Stimulated activated naive CD4-positive, alpha-beta T cell (primary cell): ENCODE measurements around the gene MESP1.

Experiments
- DNase-seq, 6 experiments: peaks; one replicate each; lab custom pipeline; 2025; lab: John Stamatoyannopoulos, UW

The MESP1 gene

GRCh38 chr15:89780601-89781000, 29.6 kb upstream of the MESP1 start:
- no peak for DNase-seq

DNA sequence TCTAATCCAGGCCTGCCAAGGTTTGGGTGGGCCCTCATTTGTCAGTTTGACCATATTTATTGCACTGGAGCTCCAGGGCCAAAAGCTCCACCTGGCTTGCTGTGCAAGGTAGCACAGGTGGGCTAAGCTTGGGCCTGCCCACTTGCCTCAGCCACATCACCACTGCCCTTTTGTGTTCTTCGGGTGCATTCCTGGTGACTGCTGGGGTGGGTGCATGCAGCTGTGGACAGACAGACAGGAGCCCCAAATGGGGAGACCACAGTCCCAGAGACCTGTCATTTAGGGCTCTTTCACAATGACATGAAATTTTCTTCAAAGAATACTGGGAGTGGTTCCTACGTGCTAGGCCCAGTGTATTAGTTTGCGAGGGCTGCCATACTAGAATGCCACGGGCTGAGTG, 27.8 kb upstream of the MESP1 start:
- DNase-seq = no peak

GRCh38 chr15:89777782-89778380, 26.8 kb upstream of the MESP1 start:
- DNase-seq = no peak

GRCh38 chr15:89777073-89777751, 26.2 kb upstream of the MESP1 start:
- DNase-seq = no peak

GRCh38 chr15:89776274-89777072, 25.4 kb upstream of the MESP1 start, which contains the start of gene MESP2:
Gene MESP2 (plus strand): TSS chr15:89776332. CDS start chr15:89776358, 26 bp downstream.
- DNase-seq = peak in 4 of 6 experiments; percentile 9 to 36 (median 30)

DNA sequence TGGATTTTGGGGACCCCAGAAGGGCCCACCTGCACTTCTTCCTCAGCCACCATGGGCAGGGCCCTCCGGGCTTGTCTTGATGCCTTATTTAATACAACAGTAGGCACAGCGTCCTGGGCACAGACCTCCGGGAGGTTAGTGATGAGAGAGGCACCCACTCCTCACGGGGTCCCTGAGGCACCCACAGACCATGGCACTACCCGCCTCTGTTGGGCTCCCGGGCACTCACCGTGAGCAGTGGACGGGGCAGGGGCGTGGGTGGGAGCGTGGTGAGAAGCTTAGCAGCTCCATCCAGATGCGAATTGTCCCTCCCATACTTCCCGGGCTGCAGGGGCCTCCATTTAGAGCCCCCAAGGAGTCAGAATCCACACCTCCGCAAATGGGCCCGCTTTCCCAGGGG, 24.8 kb upstream of the MESP1 start:
- DNase-seq = no peak

DNA sequence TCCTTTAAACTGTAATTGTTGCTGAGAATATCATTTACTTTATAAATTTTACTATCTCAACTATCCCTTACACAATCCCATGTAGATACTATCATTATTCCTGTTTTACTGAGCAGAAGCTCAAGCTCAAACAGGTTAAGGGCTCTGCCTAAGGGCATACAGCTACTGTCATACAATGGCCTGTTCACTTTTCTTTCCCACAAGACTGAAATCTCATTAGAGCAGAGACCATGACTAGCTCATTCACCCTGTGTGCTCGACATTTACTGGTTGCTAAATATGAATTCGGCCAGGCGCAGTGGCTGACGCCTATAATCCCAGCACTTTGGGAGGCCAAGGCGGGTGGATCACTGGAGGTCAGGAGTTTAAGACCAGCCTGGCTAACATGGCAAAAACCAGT, 23.4 kb upstream of the MESP1 start:
- no peak for DNase-seq

- no peak for DNase-seq
Observed at GRCh38 chr15:89772932-89773583, 22.0 kb upstream of the MESP1 start.

DNA sequence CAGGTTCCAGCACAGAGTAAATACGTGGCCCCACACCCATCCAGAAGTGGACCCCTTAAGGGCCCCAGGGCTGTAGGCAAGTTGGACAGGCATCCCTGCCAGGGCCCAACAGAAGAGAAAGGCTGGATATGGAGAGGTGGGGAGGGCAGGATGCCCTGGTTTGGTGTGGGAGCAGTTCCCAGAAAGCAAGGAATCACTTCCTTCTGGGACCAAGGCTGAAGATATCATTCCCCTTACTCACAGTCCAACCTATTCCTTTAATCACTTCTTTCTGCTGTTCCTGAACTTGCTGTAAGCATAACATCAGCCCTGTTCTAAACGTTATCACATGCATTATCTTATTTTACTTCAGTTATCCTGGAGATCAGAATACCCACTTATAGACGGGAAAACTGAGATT, 19.0 kb upstream of the MESP1 start:
- no peak for DNase-seq

DNA sequence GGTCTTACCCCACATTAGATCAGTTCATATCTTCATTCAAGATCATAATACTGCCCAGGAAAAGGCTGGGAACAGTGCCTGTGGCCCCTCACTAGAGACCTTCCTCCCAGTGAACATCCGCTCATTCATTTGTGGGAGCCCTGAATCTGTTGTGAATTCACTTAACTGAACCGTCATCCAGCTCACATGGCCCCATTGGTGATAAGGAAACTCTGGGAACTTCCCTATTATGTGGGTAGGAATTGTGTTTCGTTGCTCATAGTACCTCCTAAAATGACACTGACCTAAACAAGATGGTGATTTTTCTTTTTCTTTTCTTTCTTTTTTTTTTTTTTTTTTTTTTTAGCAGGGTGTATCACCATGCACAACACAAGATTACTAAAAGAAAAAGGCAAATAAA, 18.3 kb upstream of the MESP1 start:
- no peak for DNase-seq

DNA sequence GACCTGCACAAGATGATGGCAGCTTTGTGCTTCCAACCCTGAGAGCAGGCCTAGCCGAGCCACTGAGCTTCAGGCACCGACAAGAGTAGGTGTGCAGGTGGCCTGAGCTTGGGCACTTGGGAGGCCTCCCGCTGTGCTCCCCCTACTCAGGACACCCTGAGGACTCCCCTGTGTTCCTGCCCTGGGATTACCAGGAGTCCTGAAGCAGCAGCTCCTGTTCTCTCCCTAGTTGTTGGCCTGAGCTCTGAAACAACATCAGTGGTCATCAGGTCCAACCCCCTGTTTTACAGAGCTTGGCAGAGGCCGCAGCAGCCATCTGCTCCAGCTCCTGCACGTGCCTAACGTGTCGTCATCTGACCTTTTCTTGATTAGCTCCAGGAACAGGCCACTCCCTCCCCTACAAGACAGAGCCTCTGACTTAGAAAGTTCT, 17.0 kb upstream of the MESP1 start:
- no peak for DNase-seq

- no peak for DNase-seq
Observed at GRCh38 chr15:89767411-89767915, 16.4 kb upstream of the MESP1 start.

DNA sequence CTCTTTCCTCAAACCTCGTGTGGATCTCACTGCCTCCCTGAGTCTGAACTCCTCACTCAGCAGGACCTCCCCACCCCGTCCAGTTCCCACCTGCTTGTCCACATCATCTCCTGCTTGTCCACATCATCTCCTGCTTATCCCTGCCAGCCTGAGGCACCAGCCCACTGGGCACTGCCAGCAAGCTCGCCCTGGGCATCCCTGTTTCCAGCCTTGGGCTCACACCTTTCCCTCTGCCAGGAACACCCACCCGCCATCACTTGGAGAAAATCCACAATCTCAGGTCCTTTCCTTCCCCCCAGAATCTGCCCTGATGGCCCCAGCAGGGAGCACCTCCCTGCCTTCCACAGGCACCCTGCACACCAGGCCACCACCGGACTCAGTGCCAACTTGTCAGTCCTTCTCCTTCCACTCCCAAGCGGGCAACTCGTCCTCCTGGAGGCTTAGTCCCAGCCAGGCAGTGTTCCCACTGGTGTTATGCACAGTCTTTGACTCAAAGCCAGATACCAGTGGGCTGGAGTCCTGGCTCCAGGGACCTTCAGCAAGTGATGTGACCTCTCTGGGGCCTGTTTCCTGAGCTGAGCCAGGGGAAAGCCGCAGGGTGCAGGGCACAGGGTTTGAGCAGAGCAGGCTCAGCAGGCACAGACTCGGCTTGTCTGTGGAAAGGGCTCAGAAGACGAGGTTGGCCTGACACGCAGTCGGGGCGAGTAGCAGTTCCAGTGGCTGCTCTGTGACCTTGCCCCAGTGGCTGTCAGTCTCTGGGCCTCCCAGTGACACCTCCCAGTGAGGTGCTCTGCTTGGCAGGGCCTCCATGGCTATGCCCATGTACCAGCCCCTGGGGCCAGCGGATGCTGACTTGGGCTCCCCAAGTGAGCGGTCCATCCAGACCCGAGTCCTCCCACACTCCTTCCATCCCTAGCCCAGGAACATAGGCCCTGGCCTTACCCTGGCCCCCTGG, 15.6 kb upstream of the MESP1 start:
- no peak for DNase-seq

GRCh38 chr15:89765694-89766093, 14.6 kb upstream of the MESP1 start:
- DNase-seq = no peak

DNA sequence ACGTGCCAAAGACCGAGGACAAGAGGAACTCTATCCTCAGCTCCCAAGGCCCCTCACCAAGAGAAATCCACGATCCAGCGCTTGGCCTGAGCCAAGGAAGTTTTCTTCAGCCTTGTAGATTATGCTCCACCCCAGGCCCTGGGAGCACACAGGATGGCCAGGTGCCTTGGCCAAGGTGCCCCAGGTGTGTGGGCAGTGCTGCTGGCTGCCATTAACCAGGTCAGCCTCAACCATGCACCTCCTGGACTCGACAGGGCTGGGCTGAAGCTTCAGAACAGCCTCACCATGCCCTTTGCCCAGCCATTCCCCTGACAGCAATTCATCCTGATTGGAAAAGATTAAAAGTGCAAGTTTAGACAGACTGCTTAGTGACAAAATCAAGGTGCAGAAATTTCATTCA, 10.9 kb upstream of the MESP1 start:
- no peak for DNase-seq

DNA sequence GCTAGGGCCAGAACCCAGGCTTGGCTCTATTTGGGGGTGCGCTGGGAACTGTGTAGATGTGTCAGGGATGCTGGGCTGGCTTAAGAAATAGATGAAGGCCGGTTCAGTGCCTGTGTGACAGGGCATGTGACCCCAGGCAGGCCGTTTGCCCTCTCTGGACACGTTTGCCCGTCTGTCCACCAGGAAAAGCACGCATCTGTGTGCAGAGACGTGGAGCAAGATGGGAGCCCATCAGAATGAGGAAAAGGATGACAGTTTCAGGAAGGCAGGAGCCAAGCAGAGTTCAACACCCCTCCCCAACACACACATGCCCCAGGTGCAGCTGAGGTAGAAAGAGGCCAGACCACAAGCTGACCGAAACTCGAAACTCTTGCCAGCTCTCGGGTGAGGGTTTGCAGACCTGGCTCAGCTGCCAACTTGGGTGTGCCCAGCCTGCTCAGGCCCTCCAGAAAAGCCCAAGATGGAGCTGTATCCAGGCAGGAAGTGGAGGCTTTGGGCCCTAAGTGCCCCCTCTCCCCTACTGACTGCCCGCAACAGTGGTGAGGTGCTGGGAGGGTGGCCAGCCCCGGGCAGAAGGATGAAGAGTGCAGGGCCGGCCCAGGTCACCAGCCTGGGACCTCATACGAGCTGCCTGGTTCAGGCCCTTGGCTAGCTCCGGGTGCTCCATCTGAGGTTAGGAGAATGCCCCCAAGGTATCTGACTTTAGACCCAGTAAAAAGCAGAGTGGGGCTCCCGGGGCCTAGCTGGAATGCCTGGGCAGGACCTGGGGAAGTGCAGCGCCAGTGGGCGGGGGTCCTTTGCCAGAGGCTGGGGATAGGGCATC, 10.2 kb upstream of the MESP1 start:
- DNase-seq = no peak

- peak in 4 of 6 experiments; percentile 16 to 44 (median 30) for DNase-seq
Observed at GRCh38 chr15:89760303-89761008, 9.4 kb upstream of the MESP1 start.

DNA sequence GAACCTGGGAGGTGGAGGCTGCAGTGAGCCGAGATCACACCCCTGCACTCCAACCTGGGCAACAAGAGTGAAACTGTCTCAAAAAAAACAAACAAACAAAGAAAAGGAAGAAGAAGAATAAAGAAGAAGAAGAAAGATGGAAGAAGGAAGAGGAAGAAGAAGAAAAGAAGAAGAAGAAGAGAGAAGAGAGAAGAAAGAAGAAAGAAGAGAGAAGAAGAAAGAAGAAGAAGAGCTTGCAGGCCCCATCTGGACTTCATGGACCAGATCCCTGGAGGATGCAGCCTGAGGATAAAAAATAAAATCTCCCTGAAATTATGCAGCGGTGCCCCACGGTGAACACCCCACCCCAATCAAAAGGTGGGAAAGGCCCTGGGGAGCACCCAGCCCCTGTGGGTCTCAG, 8.8 kb upstream of the MESP1 start:
- DNase-seq = no peak

DNA sequence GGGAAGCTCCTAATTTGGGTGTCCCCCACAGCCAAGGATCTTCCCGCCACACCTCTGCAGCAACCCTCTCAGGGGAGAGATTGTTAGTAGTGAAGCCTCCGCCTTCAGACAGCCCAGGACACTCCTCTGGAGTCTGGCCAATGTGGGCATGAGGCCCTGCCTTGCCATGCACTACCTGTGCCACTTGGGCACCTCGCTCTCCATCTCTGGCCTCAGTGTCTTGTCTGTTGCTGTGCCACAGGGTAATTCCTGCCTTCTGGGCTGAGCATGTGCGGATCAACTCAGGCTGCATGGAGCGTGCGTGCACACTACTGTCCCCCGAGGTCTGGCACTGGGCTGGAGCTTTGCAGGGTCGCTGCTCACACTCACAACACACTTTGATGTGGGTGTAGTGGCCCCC, 7.9 kb upstream of the MESP1 start:
- no peak for DNase-seq

- no peak for DNase-seq
Observed at GRCh38 chr15:89758283-89758682, 7.2 kb upstream of the MESP1 start.
